ENCODE data around the gene MOB2.

The MOB2 gene

DNA sequence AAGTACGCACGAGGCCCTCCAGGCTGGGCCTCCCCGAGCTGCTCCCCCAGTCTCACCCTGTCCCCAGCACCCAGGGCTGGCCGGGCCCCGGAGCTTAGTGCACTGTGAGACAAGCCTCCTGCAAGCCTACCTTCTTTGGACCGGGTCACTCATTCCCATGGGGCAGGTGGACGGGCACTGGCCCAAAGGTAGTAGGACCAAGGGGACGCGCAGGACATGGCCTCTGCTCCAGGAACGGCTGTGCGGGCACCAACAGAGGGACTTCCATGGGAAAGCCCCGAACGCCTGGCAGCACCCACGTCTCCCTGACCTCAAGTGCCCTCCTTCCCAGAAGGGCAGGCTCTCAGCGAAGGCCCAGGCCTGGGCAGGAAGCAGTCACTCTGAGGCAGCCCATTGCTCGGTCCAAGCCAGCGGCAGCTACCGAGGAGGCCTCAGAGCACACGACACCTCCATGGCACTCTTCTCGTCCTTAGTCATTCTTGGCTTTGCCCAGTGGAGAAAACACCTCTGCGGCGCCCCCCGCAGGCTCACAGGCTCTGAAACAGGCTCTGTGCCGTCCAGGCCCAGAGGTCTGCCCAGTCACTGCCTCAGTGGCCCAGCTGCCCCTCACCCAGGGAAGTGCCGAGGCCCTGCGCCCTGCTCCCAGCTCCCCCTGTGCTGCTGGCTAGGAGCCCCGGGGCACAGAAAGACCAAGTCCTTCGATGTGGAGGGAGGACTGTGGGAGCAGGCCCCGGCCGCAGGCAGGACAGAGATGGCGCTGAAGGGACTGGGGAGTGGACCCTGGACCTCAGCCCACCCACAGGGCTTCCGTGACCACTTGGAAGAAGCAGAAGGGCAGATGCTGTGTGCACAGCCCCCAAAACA, 3.8 kb downstream of the MOB2 start:
- H3K9me3 ChIP-seq (ENCODE audit: low read length) = no peaks in the 10 kb centered on the region

DNA sequence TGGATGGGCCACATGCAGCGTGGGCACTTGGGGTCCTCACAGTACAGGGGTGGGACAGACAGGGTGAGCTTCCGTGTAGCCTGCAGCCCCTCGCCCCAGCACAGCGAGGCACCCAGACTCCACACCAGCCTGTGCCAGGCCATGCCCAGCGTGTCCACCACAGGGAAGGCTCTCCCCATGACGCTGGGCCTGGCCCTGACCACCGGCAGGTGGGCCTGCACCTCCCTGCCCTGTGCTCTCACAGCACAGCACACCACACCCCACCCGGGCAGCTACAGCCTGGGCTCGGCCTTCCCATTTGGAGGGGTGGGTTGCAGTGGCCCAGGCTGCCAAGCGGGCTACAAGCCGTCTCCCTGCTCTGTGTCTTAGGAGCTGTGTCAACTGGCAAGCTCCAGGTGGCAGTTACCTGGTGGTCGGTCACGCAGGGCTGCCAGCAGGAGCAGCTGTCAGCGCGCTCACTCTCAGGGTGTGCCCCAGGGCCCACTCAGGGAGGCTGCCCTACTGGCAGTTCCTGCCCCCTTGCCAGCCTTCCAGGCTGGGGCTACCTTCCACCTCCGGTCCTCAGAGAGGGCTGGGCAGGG, 4.6 kb downstream of the MOB2 start:
- H3K9me3 ChIP-seq (ENCODE audit: low read length) = no peaks in the 10 kb centered on the region
- peaks cover 17% of the 10 kb centered on the region for H3K36me3 ChIP-seq (ENCODE audit: insufficient read depth, low read length)
- H3K27me3 ChIP-seq (ENCODE audit: insufficient read depth, low read length) = no peaks in the 10 kb centered on the region
- no peaks in the 10 kb centered on the region for H3K4me1 ChIP-seq (ENCODE audit: insufficient read depth, low read length)
- no peak overlapping the region for H3K4me3 ChIP-seq (ENCODE audit: low read length)
- H2AFZ ChIP-seq (ENCODE audit: low read depth, low read length) = no peak overlapping the region

More for the DNA sequence above, 3.8 kb downstream of the MOB2 start:
- H3K4me3 ChIP-seq (ENCODE audit: low read length) = no peak overlapping the region
- no peaks in the 10 kb centered on the region for H3K4me1 ChIP-seq (ENCODE audit: insufficient read depth, low read length)
- no peaks in the 10 kb centered on the region for H3K27me3 ChIP-seq (ENCODE audit: insufficient read depth, low read length)
- H3K36me3 ChIP-seq (ENCODE audit: insufficient read depth, low read length) = peaks cover 17% of the 10 kb centered on the region
- no peak overlapping the region for H2AFZ ChIP-seq (ENCODE audit: low read depth, low read length)

DNA sequence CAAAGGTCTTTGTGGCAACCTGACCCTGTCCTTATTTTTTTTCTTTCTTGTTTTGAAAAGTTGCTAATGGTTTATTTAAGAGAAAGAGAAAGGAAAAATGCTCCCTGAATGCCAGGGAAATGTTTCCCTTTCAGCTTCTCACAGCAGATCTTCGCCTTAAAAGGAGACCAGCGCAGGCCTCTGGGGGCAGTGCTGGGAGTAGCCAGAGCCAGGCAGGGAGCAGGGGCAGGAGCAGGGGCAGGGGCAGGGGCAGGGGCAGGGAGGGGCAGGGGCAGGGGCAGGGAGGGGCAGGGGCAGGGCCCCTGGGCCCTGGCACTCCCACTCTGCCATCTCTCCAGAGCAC, 5.1 kb downstream of the MOB2 start:
- Histone ChIP-seq H3K4me3 (ENCODE audit: low read length) (no peak overlapping the region), H3K27me3 (ENCODE audit: insufficient read depth, low read length) (no peaks in the 10 kb centered on the region), H3K36me3 (ENCODE audit: insufficient read depth, low read length) (peaks cover 17% of the 10 kb centered on the region), H3K9me3 (ENCODE audit: low read length) (no peaks in the 10 kb centered on the region), H3K4me1 (ENCODE audit: insufficient read depth, low read length) (no peaks in the 10 kb centered on the region), H2AFZ (ENCODE audit: low read depth, low read length) (no peak overlapping the region)

DNA sequence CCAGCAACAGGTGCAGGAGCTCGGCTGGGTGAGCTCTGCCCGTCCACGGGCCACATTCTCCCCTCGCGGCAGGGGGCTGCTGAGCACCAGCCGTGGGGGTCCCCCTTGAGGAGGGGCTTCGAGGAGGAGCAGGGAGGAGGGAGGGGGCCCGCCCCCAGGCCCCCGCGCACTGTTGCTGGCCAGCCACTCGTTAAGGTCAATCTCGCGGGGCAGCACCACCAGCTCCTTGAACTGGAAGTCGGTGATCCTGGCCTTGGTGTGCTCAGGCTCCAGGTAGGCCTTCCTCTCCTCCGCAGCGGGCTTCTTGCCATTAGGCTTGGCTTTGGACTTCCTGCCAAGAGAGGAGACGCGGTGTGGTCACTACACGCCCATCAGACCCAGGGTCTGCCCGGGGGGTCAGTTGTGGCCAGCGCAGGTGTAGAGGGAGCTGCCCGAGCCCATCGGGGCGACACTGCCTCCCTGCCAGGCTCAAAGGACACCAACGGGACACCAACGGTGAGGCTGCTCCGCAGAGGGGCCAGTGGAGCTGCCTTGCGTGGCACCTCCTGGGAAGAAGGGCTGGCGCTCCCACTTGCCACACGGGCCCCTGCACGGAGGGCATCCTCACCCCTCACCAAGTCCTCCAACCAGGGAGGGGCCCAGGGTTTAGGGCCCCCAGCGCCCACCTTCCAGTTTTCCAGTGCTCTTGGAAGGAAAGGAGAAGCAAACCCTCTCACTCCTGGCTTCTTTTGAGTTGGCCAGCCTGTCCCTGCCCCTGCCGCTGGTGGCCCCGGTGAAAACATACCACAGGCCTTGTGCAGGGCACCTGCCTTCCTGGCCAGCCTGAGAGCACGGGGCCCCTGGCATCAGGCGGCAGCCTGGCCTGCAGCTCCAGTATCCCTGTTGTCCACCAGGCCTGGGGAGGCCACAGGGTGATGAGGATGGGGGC, 5.8 kb downstream of the MOB2 start:
- Histone ChIP-seq H3K4me1 (ENCODE audit: insufficient read depth, low read length) (no peaks in the 10 kb centered on the region), H3K4me3 (ENCODE audit: low read length) (no peak overlapping the region), H3K36me3 (ENCODE audit: insufficient read depth, low read length) (peaks cover 17% of the 10 kb centered on the region), H2AFZ (ENCODE audit: low read depth, low read length) (no peak overlapping the region), H3K27me3 (ENCODE audit: insufficient read depth, low read length) (no peaks in the 10 kb centered on the region), H3K9me3 (ENCODE audit: low read length) (no peaks in the 10 kb centered on the region)

DNA sequence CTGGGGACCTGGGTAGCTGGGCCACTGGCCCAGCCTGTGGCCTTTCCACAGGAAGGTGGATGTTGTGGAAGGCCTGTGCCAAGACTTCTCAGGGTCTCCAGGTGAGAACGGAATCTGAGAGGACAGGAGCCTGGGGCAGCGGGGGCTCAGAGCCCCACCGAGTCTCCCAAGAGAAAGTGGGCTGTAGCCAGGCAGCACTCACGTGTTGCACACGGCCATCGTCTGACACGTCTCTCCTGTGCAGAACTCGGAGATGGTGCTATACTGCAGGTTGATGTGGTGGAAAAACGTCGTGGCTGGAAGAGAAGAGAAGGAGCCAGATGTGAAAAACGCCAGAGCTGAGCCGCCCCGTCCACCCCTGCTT, 6.4 kb downstream of the MOB2 start:
- Histone ChIP-seq H3K4me1 (ENCODE audit: insufficient read depth, low read length) (no peaks in the 10 kb centered on the region), H3K27me3 (ENCODE audit: insufficient read depth, low read length) (no peaks in the 10 kb centered on the region)

DNA sequence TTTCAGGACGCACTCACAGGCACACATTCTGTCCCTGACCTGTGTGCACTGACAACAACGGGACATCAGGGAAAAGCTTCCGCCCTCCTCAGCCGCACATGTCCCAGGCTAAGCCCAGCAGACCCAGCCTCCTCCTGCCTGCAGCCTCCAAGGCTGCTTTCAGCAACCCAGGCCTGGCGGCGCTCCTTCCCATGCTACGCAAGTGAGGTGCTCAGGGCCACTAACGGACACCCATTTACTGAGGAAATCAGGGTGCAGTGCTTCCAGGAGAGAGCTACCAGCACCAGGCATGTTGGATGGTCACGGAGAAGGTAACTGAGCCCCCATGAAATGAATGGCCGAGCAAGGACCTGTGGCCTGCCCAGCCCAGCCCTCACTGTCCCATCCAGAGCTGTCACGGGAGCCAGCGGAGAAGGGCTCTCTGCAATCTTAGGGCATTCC, 6.9 kb downstream of the MOB2 start:
- no peak overlapping the region for H2AFZ ChIP-seq (ENCODE audit: low read depth, low read length)
- no peaks in the 10 kb centered on the region for H3K27me3 ChIP-seq (ENCODE audit: insufficient read depth, low read length)
- H3K4me3 ChIP-seq (ENCODE audit: low read length) = no peak overlapping the region
- peaks cover 19% of the 10 kb centered on the region for H3K36me3 ChIP-seq (ENCODE audit: insufficient read depth, low read length)
- H3K9me3 ChIP-seq (ENCODE audit: low read length) = no peaks in the 10 kb centered on the region
- no peaks in the 10 kb centered on the region for H3K4me1 ChIP-seq (ENCODE audit: insufficient read depth, low read length)

More for the DNA sequence above, 6.4 kb downstream of the MOB2 start:
- H3K36me3 ChIP-seq (ENCODE audit: insufficient read depth, low read length) = peaks cover 19% of the 10 kb centered on the region
- H3K9me3 ChIP-seq (ENCODE audit: low read length) = no peaks in the 10 kb centered on the region
- H2AFZ ChIP-seq (ENCODE audit: low read depth, low read length) = no peak overlapping the region
- H3K4me3 ChIP-seq (ENCODE audit: low read length) = no peak overlapping the region

DNA sequence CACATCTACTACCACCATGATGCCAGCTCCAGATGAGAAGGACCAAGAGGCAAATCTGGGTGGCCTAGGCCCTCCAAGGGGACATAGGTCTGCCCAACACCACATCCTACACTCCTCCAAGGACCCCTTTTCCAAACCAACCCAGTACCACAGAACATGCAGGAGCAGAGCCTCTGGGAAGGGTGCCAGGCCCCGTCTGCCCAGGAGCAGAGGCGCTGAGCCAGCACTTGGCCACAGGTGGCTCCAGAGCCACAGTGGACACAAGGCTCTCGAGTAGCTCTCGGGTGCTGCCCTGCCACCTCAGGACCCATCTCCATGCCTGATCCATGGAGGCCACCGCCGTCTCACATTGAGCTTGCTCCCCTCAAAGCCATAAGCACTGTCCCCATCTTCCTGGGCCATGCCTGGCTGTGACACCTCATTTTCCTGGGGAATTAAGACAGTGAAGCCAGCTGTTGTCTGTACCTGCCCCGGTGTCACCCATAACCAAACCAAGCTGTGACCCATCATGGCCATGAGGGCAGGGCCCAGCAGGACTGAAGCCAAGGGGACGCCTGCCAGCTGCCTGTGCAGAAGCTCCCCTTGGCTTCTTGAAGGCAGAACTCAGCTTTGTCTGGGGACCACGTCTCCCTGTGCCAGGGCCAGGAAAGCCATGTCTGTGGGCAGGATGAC, 7.4 kb downstream of the MOB2 start:
- Histone ChIP-seq H3K27me3 (ENCODE audit: insufficient read depth, low read length) (no peaks in the 10 kb centered on the region), H3K4me1 (ENCODE audit: insufficient read depth, low read length) (no peaks in the 10 kb centered on the region), H2AFZ (ENCODE audit: low read depth, low read length) (no peak overlapping the region), H3K4me3 (ENCODE audit: low read length) (no peak overlapping the region), H3K9me3 (ENCODE audit: low read length) (no peaks in the 10 kb centered on the region), H3K36me3 (ENCODE audit: insufficient read depth, low read length) (peaks cover 19% of the 10 kb centered on the region)

DNA sequence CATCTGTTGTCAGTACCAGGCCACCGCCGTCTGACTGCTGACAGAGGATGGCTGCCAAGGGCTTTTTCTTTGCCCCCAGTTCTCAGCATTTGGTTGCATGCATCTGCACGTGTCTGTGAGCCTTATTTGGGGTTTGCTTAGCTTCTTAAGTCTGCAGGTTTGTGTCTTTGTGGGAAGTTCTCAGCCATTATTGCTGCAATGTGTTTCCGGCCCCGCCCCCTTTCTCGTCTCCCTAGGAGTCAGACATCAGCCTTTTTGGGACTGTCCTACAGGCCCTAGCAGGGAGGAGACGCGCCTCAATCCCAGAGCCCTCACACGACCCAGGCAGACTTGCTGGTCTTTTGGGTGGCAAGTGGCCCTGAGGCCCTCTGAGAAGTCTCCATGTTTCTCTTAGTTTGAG, 8.0 kb downstream of the MOB2 start:
- Histone ChIP-seq H3K27me3 (ENCODE audit: insufficient read depth, low read length) (no peaks in the 10 kb centered on the region), H3K36me3 (ENCODE audit: insufficient read depth, low read length) (peaks cover 19% of the 10 kb centered on the region), H3K4me1 (ENCODE audit: insufficient read depth, low read length) (no peaks in the 10 kb centered on the region), H3K9me3 (ENCODE audit: low read length) (no peaks in the 10 kb centered on the region), H3K4me3 (ENCODE audit: low read length) (no peak overlapping the region), H2AFZ (ENCODE audit: low read depth, low read length) (no peak overlapping the region)

DNA sequence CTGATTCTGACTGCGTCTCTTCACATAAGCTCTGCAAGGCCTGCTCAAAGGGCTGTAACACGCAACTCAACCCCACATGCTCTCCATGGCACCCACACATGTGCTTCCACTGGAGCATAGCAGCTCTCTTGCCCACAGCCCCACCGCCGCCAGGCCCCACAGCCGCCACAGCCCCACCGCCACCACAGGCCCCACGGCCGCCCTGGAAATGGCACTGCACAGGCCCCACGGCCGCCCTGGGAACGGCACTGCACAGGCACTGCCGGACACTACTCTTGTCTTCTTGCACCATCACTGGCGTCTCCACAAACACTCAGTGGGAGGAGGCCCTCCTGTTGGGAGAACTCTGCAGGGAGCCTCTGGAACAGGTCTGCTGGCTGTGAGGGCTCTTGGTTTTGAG, 8.6 kb downstream of the MOB2 start:
- Histone ChIP-seq H3K36me3 (ENCODE audit: insufficient read depth, low read length) (peaks cover 19% of the 10 kb centered on the region), H3K27me3 (ENCODE audit: insufficient read depth, low read length) (no peaks in the 10 kb centered on the region), H3K4me3 (ENCODE audit: low read length) (no peak overlapping the region), H3K4me1 (ENCODE audit: insufficient read depth, low read length) (no peaks in the 10 kb centered on the region), H3K9me3 (ENCODE audit: low read length) (no peaks in the 10 kb centered on the region), H2AFZ (ENCODE audit: low read depth, low read length) (no peak overlapping the region)

DNA sequence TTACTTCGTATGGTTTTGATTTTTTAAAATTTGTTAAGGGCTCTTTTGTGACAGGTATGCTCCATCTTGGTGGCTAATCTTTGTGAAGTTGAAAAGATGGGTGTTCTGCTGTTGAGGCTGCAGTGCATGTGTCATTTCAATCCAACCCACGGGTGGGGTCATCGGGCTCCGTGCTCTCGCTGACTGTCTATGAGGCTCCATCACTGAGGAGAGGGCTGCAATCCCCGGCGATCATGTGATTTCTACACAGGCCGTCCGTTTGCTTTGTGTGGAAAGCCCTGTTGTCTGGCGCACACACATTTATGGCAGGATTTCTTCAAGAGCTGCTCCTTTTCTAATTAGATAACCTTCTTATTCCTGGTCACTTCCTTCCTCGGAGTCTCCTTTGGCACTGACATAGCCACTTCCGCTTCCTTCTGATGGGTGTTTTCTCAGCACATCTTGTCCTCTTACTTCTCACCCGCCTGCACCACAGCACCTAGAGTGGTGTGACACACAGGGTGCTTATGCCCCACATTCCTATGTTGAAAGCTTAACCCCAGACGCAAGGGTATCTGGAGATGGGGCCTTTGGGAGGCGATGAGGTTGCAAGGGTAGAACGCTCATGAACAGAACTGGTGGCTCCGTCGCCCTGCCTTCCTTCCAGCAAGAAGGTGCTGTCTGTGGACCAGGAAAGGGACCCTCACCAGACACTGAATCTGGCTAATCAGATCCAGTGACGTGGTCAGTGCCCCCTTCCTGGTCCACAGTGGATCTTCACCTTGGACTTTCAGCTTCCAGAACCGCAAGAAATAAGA, 9.4 kb downstream of the MOB2 start:
- Histone ChIP-seq H3K9me3 (ENCODE audit: low read length) (no peaks in the 10 kb centered on the region), H3K36me3 (ENCODE audit: insufficient read depth, low read length) (peaks cover 19% of the 10 kb centered on the region), H3K4me1 (ENCODE audit: insufficient read depth, low read length) (no peaks in the 10 kb centered on the region), H2AFZ (ENCODE audit: low read depth, low read length) (no peak overlapping the region), H3K27me3 (ENCODE audit: insufficient read depth, low read length) (no peaks in the 10 kb centered on the region), H3K4me3 (ENCODE audit: low read length) (no peak overlapping the region)

DNA sequence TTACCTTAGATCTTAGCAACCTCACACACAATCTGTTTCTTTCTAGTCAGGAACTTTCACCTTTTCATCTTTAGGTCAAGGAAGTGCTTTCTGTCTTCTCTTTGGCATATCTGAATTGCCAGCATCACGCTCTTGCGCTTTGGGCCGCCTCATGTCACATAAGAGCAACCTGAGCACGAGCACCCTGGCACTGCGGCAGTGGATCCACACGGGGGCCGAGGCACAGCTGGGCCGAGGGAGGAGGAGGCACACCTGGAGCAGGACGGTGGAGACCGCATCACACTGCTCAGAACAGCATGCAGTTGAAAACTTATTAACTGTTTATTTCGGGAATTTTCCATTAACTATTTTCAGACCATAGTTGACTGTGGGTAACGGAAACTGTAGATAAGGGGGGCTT, 10.7 kb downstream of the MOB2 start:
- no peaks in the 10 kb centered on the region for H3K4me1 ChIP-seq (ENCODE audit: insufficient read depth, low read length)
- H2AFZ ChIP-seq (ENCODE audit: low read depth, low read length) = no peak overlapping the region
- H3K36me3 ChIP-seq (ENCODE audit: insufficient read depth, low read length) = peaks cover 22% of the 10 kb centered on the region
- no peaks in the 10 kb centered on the region for H3K9me3 ChIP-seq (ENCODE audit: low read length)
- H3K27me3 ChIP-seq (ENCODE audit: insufficient read depth, low read length) = no peaks in the 10 kb centered on the region
- no peak overlapping the region for H3K4me3 ChIP-seq (ENCODE audit: low read length)

DNA sequence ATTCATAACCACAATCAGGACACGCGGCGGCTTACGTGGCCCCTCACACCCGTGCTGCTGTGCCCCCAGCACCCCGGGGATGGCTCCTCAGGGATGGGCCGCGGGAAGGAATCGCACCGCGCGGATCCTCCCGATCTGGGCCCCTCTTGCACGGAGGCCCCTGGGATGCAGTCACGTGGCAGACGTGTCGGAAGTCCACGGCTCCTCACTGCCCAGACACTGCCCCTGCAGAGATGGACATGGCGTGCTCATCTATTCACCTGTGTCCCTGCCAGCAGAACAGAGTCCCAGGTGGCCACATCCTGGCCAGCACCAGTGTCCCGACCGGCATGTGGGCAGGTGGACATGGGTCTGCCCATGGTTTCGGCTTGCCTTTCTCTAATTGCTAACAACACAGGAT, 12.8 kb downstream of the MOB2 start:
- no peaks in the 10 kb centered on the region for H3K4me1 ChIP-seq (ENCODE audit: insufficient read depth, low read length)
- no peaks in the 10 kb centered on the region for H3K9me3 ChIP-seq (ENCODE audit: low read length)
- no peak overlapping the region for H2AFZ ChIP-seq (ENCODE audit: low read depth, low read length)
- no peak overlapping the region for H3K4me3 ChIP-seq (ENCODE audit: low read length)
- peaks cover 6% of the 10 kb centered on the region for H3K36me3 ChIP-seq (ENCODE audit: insufficient read depth, low read length)
- no peaks in the 10 kb centered on the region for H3K27me3 ChIP-seq (ENCODE audit: insufficient read depth, low read length)
